Testis (tissue), 2 donors: ENCODE measurements around the gene ECT2.

Experiments
- POLR2A ChIP-seq: fragments of 450-650 bp; IDR thresholded peaks from one replicate; pipeline ENCODE4 v1.6.1; 2017; ENCODE audit warnings: antibody characterized with exemption, mild to moderate bottlenecking, moderate library complexity
- TF ChIP-seq, protein P1 (sequence below), 3 experiments: fragments of 450-650 bp in 2 of 3; fragments of 200-600 bp in 1 of 3; sonication (generic) in 1 of 3; IDR thresholded peaks; one replicate each; pipeline ENCODE4 v1.5.1; 2016 to 2019; ENCODE audit warnings: antibody characterized with exemption in 3 of 3, mild to moderate bottlenecking in 2 of 3, moderate library complexity in 1 of 3

DNA sequence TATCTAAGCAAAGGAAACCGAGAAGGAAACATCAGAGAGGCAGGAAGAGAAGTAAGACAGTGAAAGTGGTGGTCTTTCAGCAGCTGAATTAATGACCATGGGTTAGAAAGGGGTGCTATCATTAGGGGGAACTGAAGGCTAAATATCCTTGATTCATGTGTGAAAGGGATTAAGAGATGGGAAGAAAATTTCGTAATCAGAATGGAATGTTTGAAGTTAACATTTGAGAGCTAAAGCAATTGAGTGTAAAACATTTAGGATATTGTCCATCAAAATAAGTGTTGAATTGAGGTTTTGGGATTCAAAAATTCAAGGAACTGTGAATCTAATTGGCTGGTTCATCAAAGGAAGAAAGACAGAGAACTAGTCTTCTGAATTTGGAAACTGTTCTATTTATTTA is 4.1 kb upstream of the ECT2 start:
- TF ChIP-seq POLR2A, result no peak
- TF ChIP-seq, protein P1, sequence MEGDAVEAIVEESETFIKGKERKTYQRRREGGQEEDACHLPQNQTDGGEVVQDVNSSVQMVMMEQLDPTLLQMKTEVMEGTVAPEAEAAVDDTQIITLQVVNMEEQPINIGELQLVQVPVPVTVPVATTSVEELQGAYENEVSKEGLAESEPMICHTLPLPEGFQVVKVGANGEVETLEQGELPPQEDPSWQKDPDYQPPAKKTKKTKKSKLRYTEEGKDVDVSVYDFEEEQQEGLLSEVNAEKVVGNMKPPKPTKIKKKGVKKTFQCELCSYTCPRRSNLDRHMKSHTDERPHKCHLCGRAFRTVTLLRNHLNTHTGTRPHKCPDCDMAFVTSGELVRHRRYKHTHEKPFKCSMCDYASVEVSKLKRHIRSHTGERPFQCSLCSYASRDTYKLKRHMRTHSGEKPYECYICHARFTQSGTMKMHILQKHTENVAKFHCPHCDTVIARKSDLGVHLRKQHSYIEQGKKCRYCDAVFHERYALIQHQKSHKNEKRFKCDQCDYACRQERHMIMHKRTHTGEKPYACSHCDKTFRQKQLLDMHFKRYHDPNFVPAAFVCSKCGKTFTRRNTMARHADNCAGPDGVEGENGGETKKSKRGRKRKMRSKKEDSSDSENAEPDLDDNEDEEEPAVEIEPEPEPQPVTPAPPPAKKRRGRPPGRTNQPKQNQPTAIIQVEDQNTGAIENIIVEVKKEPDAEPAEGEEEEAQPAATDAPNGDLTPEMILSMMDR (IDR thresholded peaks at IDR 0.05), result no peak
